ENCODE data around the gene SF3A2.

- no peak for TF ChIP-seq CTCF (IDR thresholded peaks at IDR 0.05; ENCODE audit: insufficient read depth, low read length, poor library complexity, severe bottlenecking)
- no peak for TF ChIP-seq EZH2phosphoT487 (conservative IDR thresholded peaks at IDR 0.05; ENCODE audit: low read length)
These were observed 16.9 kb upstream of the SF3A2 start for GRCh38 chr19:2219726-2220125.

Data from SU-DHL-6 (cell line).